ENCODE results near the gene DNMBP.
"Not testable (repeated sequence)": the region's sequence is repeated elsewhere in the genome, so short reads cannot be mapped to it uniquely, and the experiment has no call there.

The DNMBP gene

DNA sequence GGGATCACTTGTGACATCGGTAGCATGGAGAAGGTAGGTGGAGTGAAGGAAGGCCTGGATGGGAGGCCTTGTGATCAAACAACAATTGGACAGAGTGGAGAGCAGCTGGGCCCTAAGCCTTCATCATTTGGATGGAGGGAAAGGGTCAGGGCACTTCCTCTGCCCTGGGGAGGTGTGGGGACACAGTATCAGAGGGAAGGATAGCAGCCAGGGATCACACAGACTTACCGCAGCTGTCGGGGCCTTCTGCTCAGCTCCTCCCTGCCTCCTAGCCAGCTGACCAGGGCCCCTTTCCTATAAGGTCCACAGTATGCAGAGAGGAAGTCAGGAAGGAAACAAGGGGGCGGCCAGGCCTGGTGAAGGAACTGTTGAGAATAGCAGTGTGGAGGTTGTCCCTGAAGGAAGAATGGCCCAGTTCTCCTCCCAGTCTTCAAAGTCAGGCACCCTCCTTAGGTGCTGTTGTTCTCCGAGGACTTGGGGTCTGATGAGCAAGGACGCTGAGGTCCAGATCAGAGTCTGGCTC lies 165.3 kb downstream of the DNMBP start:
- TF ChIP-seq, protein P1, sequence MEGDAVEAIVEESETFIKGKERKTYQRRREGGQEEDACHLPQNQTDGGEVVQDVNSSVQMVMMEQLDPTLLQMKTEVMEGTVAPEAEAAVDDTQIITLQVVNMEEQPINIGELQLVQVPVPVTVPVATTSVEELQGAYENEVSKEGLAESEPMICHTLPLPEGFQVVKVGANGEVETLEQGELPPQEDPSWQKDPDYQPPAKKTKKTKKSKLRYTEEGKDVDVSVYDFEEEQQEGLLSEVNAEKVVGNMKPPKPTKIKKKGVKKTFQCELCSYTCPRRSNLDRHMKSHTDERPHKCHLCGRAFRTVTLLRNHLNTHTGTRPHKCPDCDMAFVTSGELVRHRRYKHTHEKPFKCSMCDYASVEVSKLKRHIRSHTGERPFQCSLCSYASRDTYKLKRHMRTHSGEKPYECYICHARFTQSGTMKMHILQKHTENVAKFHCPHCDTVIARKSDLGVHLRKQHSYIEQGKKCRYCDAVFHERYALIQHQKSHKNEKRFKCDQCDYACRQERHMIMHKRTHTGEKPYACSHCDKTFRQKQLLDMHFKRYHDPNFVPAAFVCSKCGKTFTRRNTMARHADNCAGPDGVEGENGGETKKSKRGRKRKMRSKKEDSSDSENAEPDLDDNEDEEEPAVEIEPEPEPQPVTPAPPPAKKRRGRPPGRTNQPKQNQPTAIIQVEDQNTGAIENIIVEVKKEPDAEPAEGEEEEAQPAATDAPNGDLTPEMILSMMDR (IDR thresholded peaks at IDR 0.05; ENCODE audit: low read depth, low read length), result no peak

GRCh38 chr10:99843310-99843709 lies 166.4 kb downstream of the DNMBP start:
- no peak overlapping the region for H3K4me3 ChIP-seq (ENCODE audit: low read depth, low read length)

More for the DNA sequence above, 165.3 kb downstream of the DNMBP start:
- H3K4me3 ChIP-seq (ENCODE audit: low read depth, low read length), result no peak overlapping the region

GRCh38 chr10:99841746-99842145 lies 168.0 kb downstream of the DNMBP start:
- no peak overlapping the region for H3K4me3 ChIP-seq (ENCODE audit: low read depth, low read length)
- TF ChIP-seq, protein P1 (IDR thresholded peaks at IDR 0.05; ENCODE audit: low read depth, low read length), result no peak

More at GRCh38 chr10:99843310-99843709, 166.4 kb downstream of the DNMBP start:
- TF ChIP-seq, protein P1 (IDR thresholded peaks at IDR 0.05; ENCODE audit: low read depth, low read length), result no peak

- not testable (repeated sequence) for H3K4me3 ChIP-seq (ENCODE audit: low read depth, low read length)
Observed at GRCh38 chr10:99840859-99841258, 168.9 kb downstream of the DNMBP start.

DNA sequence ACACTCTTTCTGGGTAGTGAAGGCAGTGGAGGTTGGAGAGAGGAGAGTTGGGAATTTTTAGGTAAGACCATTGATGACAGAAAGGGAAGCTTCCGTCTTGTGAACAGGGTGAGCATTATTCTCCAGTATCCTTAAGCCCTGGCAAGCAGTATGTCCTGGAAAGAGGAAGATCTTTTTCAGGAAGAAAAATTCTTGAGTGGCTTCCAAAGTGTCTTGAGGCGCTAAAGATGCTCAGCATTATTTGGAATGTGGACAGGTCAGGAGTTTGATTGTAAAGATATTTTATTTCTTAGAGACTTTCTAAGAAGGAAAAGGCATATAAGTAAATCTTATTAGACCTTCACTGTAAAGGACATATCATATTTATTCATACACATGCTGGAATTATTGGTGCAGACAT lies 173.0 kb downstream of the DNMBP start:
- TF ChIP-seq, protein P1 (IDR thresholded peaks at IDR 0.05; ENCODE audit: low read depth, low read length), result no peak
- H3K4me3 ChIP-seq (ENCODE audit: low read depth, low read length), result no peak overlapping the region

DNA sequence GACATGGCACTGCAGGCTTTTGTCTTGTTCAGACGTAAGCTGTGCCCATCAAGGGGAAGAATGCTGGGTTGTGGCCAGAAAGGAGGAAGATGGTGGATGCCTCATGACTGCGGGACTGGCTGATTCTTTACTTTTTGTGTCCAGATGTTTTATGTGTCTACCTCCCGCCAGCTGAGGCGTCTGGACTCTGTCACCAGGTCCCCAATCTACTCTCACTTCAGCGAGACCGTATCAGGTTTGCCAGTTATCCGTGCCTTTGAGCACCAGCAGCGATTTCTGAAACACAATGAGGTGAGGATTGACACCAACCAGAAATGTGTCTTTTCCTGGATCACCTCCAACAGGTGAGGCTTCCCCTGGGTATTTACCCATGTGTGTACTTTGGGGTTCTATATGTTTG lies 173.8 kb downstream of the DNMBP start:
- TF ChIP-seq, protein P1 (IDR thresholded peaks at IDR 0.05; ENCODE audit: low read depth, low read length), result no peak

GRCh38 chr10:99834410-99834809 lies 175.3 kb downstream of the DNMBP start:
- H3K4me3 ChIP-seq (ENCODE audit: low read depth, low read length), result no peak overlapping the region
- TF ChIP-seq, protein P1 (IDR thresholded peaks at IDR 0.05; ENCODE audit: low read depth, low read length), result no peak

More for the DNA sequence above, 173.8 kb downstream of the DNMBP start:
- no peak overlapping the region for H3K4me3 ChIP-seq (ENCODE audit: low read depth, low read length)

DNA sequence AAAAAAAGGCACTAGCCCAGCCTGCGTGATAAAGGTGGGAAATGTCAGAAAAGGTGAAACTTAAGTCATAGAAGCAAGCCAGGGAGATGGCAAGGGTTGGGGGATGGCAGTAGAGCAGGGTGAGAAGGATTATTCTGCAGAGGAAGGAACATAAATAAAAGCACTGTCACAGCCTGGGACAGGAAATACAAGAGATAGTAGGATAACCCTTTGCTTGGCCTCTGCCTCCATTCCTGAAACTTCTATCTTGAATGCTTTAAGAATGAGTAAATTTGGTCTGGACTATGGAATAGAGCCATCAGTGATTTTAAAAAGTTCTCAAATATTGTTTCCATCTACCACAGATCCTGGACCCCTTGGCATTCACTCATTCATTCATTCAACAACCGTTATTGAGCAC lies 177.3 kb downstream of the DNMBP start:
- no peak overlapping the region for H3K4me3 ChIP-seq (ENCODE audit: low read depth, low read length)
- TF ChIP-seq, protein P1 (IDR thresholded peaks at IDR 0.05; ENCODE audit: low read depth, low read length), result no peak
